Measurements from ENCODE around the gene CHRNB1. TPM values are rescaled to one million over a fixed set of nuclear protein-coding genes. Genes with fewer than 3 reads are reported as not detected.

CHRNB1 gene
- total RNA-seq, 2 experiments from 2014 or later = 13.2 to 13.4 TPM

DNA sequence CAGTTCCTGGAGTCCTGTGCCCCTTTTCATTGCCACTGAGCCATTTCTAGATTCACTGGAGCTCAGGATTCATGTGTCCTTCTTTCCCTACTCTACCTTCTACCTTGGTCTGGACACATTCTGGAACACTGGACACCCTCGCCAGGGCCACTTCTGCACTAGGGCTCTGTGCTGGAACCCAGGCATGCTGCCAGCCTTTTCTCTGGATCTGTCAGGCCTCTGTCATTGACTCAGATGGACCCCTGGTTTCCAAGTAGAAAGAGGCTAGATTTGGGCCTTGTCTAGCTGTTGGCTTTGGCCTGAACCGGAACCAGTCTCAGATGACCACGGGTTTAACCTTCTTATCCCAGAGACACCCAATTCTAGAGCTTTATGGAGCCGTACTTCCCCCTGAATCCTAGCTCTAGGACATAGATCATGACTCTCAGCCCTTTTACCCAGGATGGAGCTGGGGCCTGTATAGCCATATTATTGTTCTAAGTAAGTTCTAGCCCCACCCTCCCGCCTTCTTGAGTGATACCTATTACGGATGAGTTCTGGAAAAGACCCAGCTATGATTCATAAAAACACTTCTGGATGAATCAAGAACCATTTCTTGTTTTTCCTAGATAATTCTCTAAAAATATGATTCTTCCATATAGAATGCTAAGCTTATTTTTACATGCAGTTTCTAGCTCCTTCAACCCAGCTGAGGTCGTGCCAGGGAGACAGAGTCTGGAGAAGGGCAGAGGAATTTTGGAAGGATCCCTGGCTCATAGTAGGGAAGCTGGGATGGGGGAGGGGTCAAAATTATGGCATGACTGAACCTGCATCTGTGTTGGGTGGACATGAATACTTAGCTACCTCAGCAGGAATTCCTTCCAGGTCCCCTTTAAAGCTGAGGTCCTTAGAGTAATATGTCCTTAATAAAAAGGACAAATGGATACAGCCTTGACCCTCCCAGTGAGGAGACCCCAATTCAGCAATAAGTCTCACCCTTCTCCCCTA, 1.1 kb upstream of the CHRNB1 start:
- Histone ChIP-seq H3K9me2 (ENCODE audit: insufficient read depth, low read length) (no peaks in the 10 kb centered on the region), H3K4me2 (ENCODE audit: low read length) (no peak overlapping the region), H2AFZ (ENCODE audit: low read length) (no peak overlapping the region), H3K9me3 (ENCODE audit: low read length) (no peaks in the 10 kb centered on the region), H3K79me2 (ENCODE audit: insufficient read depth, low read depth, low read length) (no peaks in the 10 kb centered on the region), H3K27ac (ENCODE audit: low read depth, low read length, poor library complexity, severe bottlenecking) (no peak overlapping the region), H3K4me3 (ENCODE audit: low read depth, low read length, poor library complexity, severe bottlenecking) (no peak overlapping the region), H3K4me1 (ENCODE audit: insufficient read depth, low read length, poor library complexity, severe bottlenecking) (peaks cover 17% of the 10 kb centered on the region), H4K20me1 (ENCODE audit: insufficient read depth, low read length) (no peaks in the 10 kb centered on the region), H3K36me3 (ENCODE audit: insufficient read depth, low read length) (no peaks in the 10 kb centered on the region)
- BruUV-seq (replicated peaks) = TSS peak; percentile 51
- CTCF ChIA-PET (ENCODE audit: unreplicated experiment) = no interaction called here
- DNase-seq (ENCODE audit: low spot score) = no peak
- POLR2A ChIA-PET = interaction anchor here (0.7 to 1.1 kb wide), 5 partner anchors 9 to 117 kb away, joined by 3 to 4 read pairs (median 3); partner anchors contain the start of genes TMEM102 and TMEM256
- TF ChIP-seq EZH2phosphoT487 (IDR thresholded peaks at IDR 0.05; ENCODE audit: borderline replicate concordance, low read depth, low read length) = no peak
- TF ChIP-seq, protein P1, sequence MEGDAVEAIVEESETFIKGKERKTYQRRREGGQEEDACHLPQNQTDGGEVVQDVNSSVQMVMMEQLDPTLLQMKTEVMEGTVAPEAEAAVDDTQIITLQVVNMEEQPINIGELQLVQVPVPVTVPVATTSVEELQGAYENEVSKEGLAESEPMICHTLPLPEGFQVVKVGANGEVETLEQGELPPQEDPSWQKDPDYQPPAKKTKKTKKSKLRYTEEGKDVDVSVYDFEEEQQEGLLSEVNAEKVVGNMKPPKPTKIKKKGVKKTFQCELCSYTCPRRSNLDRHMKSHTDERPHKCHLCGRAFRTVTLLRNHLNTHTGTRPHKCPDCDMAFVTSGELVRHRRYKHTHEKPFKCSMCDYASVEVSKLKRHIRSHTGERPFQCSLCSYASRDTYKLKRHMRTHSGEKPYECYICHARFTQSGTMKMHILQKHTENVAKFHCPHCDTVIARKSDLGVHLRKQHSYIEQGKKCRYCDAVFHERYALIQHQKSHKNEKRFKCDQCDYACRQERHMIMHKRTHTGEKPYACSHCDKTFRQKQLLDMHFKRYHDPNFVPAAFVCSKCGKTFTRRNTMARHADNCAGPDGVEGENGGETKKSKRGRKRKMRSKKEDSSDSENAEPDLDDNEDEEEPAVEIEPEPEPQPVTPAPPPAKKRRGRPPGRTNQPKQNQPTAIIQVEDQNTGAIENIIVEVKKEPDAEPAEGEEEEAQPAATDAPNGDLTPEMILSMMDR (conservative IDR thresholded peaks at IDR 0.05; ENCODE audit: low read length) = no peak
- intact Hi-C loops (cut with micrococcal nuclease; ENCODE audit: unreplicated experiment) = no loop called here

DNA sequence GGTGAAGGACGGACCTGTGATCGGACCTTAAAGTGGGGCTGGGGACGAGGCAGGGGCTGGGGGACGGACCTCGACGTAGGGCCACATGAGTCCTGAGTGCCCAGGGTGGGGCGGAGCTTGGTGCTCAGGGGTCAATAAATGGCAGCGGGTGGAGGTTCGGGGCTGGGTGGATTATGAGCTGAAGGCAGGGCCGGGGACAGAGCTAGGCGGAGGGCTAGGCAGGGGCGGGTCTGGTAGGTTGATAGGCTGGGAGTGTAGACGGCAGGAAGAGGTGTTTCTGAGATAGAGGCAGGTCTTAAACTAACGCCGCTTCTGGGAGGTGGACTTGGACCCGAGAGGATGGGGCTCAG, 733 bp downstream of the CHRNB1 start:
- Histone ChIP-seq H3K27ac (ENCODE audit: low read depth, low read length, poor library complexity, severe bottlenecking) (no peak overlapping the region), H3K79me2 (ENCODE audit: insufficient read depth, low read depth, low read length) (no peaks in the 10 kb centered on the region), H4K20me1 (ENCODE audit: insufficient read depth, low read length) (no peaks in the 10 kb centered on the region), H3K36me3 (ENCODE audit: insufficient read depth, low read length) (no peaks in the 10 kb centered on the region), H3K4me3 (ENCODE audit: low read depth, low read length, poor library complexity, severe bottlenecking) (no peak overlapping the region), H3K9me2 (ENCODE audit: insufficient read depth, low read length) (no peaks in the 10 kb centered on the region), H2AFZ (ENCODE audit: low read length) (no peak overlapping the region), H3K4me2 (ENCODE audit: low read length) (peak overlapping the region; percentile 24; the same call in 1 of the 2 replicates), H3K9me3 (ENCODE audit: low read length) (no peaks in the 10 kb centered on the region), H3K4me1 (ENCODE audit: insufficient read depth, low read length, poor library complexity, severe bottlenecking) (peaks cover 4% of the 10 kb centered on the region)
- intact Hi-C loops (cut with micrococcal nuclease; ENCODE audit: unreplicated experiment) = no loop called here
- no TSS peak for BruUV-seq (replicated peaks)
- no peak for TF ChIP-seq EZH2phosphoT487 (IDR thresholded peaks at IDR 0.05; ENCODE audit: borderline replicate concordance, low read depth, low read length)
- TF ChIP-seq, protein P1 (conservative IDR thresholded peaks at IDR 0.05; ENCODE audit: low read length) = no peak
- ChIA-PET POLR2A (interaction anchor here (0.6 kb wide), 1 partner anchor 78 kb away, joined by 4 read pairs; no protein-coding TSS in a partner anchor), CTCF (ENCODE audit: unreplicated experiment) (no interaction called here)
- DNase-seq (ENCODE audit: low spot score) = no peak

DNA sequence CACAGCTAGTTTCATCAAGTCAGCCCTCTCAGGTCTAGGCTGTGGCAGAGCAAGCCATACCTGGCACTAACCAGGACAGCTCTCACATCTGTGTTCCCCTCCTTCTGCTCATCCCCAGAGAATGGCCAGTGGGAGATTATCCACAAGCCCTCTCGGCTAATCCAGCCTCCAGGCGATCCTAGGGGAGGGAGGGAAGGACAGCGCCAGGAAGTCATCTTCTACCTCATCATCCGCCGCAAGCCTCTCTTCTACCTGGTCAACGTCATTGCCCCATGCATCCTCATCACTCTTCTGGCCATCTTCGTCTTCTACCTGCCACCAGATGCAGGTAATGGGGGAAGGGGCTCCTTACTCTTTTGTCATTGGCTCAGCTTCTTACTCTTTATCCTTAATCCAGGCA, 3.6 kb downstream of the CHRNB1 start:
- ChIA-PET POLR2A (interaction anchor here (0.5 kb wide), 1 partner anchor 77 kb away, joined by 3 read pairs; no protein-coding TSS in a partner anchor), CTCF (ENCODE audit: unreplicated experiment) (no interaction called here)
- Histone ChIP-seq H3K4me1 (ENCODE audit: insufficient read depth, low read length, poor library complexity, severe bottlenecking) (no peaks in the 10 kb centered on the region), H3K4me3 (ENCODE audit: low read depth, low read length, poor library complexity, severe bottlenecking) (no peak overlapping the region), H2AFZ (ENCODE audit: low read length) (no peak overlapping the region), H3K9me2 (ENCODE audit: insufficient read depth, low read length) (no peaks in the 10 kb centered on the region), H3K27ac (ENCODE audit: low read depth, low read length, poor library complexity, severe bottlenecking) (no peak overlapping the region), H3K4me2 (ENCODE audit: low read length) (no peak overlapping the region), H3K9me3 (ENCODE audit: low read length) (no peaks in the 10 kb centered on the region), H3K79me2 (ENCODE audit: insufficient read depth, low read depth, low read length) (no peaks in the 10 kb centered on the region), H4K20me1 (ENCODE audit: insufficient read depth, low read length) (no peaks in the 10 kb centered on the region), H3K36me3 (ENCODE audit: insufficient read depth, low read length) (no peaks in the 10 kb centered on the region)
- BruUV-seq (replicated peaks) = no TSS peak
- intact Hi-C loops (cut with micrococcal nuclease; ENCODE audit: unreplicated experiment) = no loop called here
- TF ChIP-seq, protein P1 (conservative IDR thresholded peaks at IDR 0.05; ENCODE audit: low read length) = no peak
- no peak for TF ChIP-seq EZH2phosphoT487 (IDR thresholded peaks at IDR 0.05; ENCODE audit: borderline replicate concordance, low read depth, low read length)
- DNase-seq (ENCODE audit: low spot score) = no peak

Data from OCI-LY7 (cell line).